Activated naive CD8-positive, alpha-beta T cell treated with anti-CD3 and anti-CD28 coated beads, Interleukin-2, amount 10 ng/mL, durations not matched to agents 7 days and 5 days (primary cell): Measurements from ENCODE around the gene DENND4B. TPM values are rescaled to one million over a fixed set of nuclear protein-coding genes. Genes with fewer than 3 reads are reported as not detected.

Experiments
- ATAC-seq: fragments of 150-1000 bp; cut with Tn5 transposase; one replicate; pipeline ENCODE4 v1.10.0; 2021; ENCODE audit warnings: low read depth, moderate library complexity
- POLR2A ChIA-PET: fragments of 350-600 bp; sonication (Branson Sonifier 250); formaldehyde crosslinking; loops from one replicate; lab custom pipeline; 2021; ENCODE audit warnings: antibody characterized with exemption; lab: Charles Lee
- DNase-seq: peaks from one replicate; pipeline ENCODE4 v3.0.0; 2021
- H3K27ac Mint-ChIP-seq: one replicate; pipeline ENCODE4 v1.8.0; 2022; ENCODE audit warnings: mild to moderate bottlenecking, mixed read lengths
- H3K27me3 Mint-ChIP-seq: one replicate; pipeline ENCODE4 v1.8.0; 2022; ENCODE audit warnings: mild to moderate bottlenecking, moderate library complexity, mixed read lengths
- H3K36me3 Mint-ChIP-seq: one replicate; pipeline ENCODE4 v1.8.0; 2021; ENCODE audit warnings: mild to moderate bottlenecking, mixed read lengths
- H3K4me1 Mint-ChIP-seq: one replicate; pipeline ENCODE4 v1.8.0; 2021; ENCODE audit warnings: mixed read lengths
- H3K4me3 Mint-ChIP-seq: one replicate; pipeline ENCODE4 v1.8.0; 2022; ENCODE audit warnings: mild to moderate bottlenecking, moderate library complexity, mixed read lengths
- H3K9me3 Mint-ChIP-seq: one replicate; pipeline ENCODE4 v1.8.0; 2021; ENCODE audit warnings: mixed read lengths
- total RNA-seq, 2 experiments: library from RNA; stranded (reverse); gene quantifications; one replicate each; pipeline ENCODE4 v1.2.3, GENCODE V29; 2021

The DENND4B gene
- total RNA-seq, 2 experiments from 2014 or later = 173 to 183 TPM

DNA sequence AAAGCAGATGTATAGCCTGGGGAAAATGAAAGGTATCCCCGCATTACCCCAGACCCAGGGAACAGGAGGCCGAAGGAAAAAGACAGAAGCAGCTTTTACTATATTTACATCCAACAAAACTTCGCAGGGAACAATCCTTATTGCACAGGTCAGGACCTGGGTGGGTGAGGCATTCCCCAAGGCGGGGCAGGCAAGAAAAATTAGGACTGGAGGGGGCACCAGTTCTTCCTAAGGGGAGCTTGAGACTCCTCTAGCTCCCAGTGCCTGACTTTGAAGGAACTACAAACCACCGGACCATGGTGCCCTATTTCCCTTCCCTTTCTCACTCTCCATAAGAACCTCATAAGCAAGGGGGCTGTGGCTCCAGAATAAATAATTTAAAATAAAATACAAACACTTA, 17.1 kb downstream of the DENND4B start:
- ATAC-seq (no peak), DNase-seq (peak; percentile 8)
- peaks cover 12% of the 10 kb centered on the region for H3K4me1 Mint-ChIP-seq
- peak overlapping the region; percentile 67 for H3K27ac Mint-ChIP-seq
- H3K36me3 Mint-ChIP-seq = peaks cover 13% of the 10 kb centered on the region
- no peak overlapping the region for H3K4me3 Mint-ChIP-seq
- POLR2A ChIA-PET = interaction anchor here (1.3 to 2.8 kb wide), 3 partner anchors 10 to 17 kb away, joined by 3 to 13 read pairs (median 7); partner anchors contain the start of gene DENND4B
- H3K27me3 Mint-ChIP-seq = no peaks in the 10 kb centered on the region
- H3K9me3 Mint-ChIP-seq = no peaks in the 10 kb centered on the region

DNA sequence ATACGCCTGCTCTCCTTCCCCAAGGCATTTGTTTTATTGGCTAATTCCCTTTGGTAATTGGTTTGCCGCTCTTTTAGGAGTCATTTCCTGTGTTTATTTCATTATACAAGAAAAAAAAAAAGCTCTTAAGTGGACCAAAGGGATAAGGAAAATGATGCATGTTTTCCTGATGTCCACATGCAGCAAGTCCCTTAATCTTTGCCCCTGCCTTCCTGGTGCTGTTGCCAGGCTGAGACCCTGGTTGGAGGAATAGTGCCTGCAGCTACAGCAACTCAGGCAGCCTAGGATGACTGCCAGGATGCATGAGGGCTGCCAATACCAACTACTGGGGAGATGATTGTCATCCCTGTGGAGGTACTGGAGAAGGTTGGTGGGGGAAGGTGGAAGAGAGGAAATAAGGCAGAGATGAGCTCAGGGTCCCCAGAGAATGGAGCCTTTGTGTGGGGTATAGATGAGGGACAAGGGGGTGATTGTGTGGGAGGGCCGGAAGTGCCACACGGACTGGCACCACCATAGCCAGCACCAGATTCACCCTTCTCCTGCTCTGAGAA, 17.7 kb downstream of the DENND4B start:
- H3K9me3 Mint-ChIP-seq = no peaks in the 10 kb centered on the region
- DNase-seq (peak; percentile 13), ATAC-seq (no peak)
- H3K4me1 Mint-ChIP-seq = peaks cover 14% of the 10 kb centered on the region
- H3K36me3 Mint-ChIP-seq = peaks cover 8% of the 10 kb centered on the region
- POLR2A ChIA-PET = interaction anchor here (0.7 to 2.8 kb wide), 6 partner anchors 11 to 62 kb away, joined by 3 to 13 read pairs (median 4); partner anchors contain the start of genes DENND4B and RPS27
- peak overlapping the region; percentile 82 for H3K27ac Mint-ChIP-seq
- no peaks in the 10 kb centered on the region for H3K27me3 Mint-ChIP-seq
- H3K4me3 Mint-ChIP-seq = no peak overlapping the region

DNA sequence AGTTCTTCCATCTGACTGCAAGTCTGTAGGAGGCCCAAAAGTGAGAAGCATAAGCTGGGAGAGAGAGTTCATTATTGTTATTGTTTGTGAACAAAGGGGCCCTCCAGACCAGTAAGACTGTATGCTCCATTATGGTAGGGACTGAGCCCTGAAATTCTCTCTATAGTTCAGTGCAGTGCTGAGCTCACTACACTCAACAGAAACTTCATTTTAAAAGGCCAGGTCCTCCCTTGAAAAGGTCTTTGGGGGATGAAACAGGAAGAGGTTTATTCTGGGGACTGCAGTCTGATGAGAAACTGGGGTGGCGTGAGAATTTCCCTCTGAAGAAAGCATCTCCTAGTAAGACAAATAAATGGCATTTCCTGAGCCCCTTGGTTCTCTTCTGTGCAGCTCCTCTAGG, 18.3 kb downstream of the DENND4B start:
- Mint-ChIP-seq H3K27ac (peak overlapping the region; percentile 82), H3K9me3 (no peaks in the 10 kb centered on the region), H3K36me3 (peaks cover 6% of the 10 kb centered on the region), H3K4me3 (peak overlapping the region; percentile 45), H3K4me1 (peaks cover 16% of the 10 kb centered on the region), H3K27me3 (no peaks in the 10 kb centered on the region)
- POLR2A ChIA-PET = interaction anchor here (0.7 to 2.8 kb wide), 6 partner anchors 11 to 62 kb away, joined by 3 to 13 read pairs (median 4); partner anchors contain the start of genes DENND4B and RPS27
- DNase-seq = no peak
- peak; percentile 10 for ATAC-seq

DNA sequence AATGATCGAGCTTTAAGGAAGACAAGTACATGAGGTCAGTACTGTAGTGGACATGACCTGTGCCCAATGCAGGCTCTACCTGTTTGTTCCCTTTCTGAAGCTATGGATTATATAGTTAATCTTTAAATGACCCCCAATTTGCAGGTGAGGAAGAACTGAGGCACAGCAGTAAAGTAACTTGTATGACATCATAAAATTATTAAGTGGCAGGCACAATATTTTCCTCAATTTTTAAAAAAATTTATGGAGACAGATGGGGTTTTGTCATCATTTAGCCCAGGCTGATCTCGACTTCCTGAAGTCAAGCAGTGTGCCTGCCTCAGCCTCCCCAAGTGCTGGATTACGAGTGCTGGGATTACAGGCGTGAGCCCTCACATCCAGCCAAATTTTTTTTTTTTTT, 20.1 kb downstream of the DENND4B start:
- POLR2A ChIA-PET = interaction anchor here (0.6 to 7.7 kb wide), 3 partner anchors 9 to 151 kb away, joined by 3 to 101 read pairs (median 3); partner anchors contain the start of genes DENND4B and SLC27A3
- H3K4me3 Mint-ChIP-seq = no peak overlapping the region
- DNase-seq = no peak
- H3K4me1 Mint-ChIP-seq = peaks cover 18% of the 10 kb centered on the region
- H3K27ac Mint-ChIP-seq = no peak overlapping the region
- ATAC-seq = no peak
- no peaks in the 10 kb centered on the region for H3K27me3 Mint-ChIP-seq
- H3K36me3 Mint-ChIP-seq = peaks cover 7% of the 10 kb centered on the region
- H3K9me3 Mint-ChIP-seq = no peaks in the 10 kb centered on the region

- DNase-seq = peak; percentile 96
- H3K4me3 Mint-ChIP-seq = peak within 1 kb of the TSS; percentile 95
- no peaks in the 10 kb centered on the region for H3K27me3 Mint-ChIP-seq
- H3K36me3 Mint-ChIP-seq = peaks cover 9% of the 10 kb centered on the region
- POLR2A ChIA-PET = interaction anchor here (0.5 to 7.7 kb wide), 23 partner anchors 7 to 297 kb away, joined by 3 to 101 read pairs (median 5); partner anchors contain the start of genes CREB3L4, CRTC2, DENND4B and JTB
- ATAC-seq = peak; percentile 94
- peaks cover 36% of the 10 kb centered on the region for H3K4me1 Mint-ChIP-seq
- peak within 1 kb of the TSS; percentile 98 for H3K27ac Mint-ChIP-seq
- H3K9me3 Mint-ChIP-seq = no peaks in the 10 kb centered on the region
Observed at GRCh38 chr1:153922972-153923925, 23.3 kb downstream of the DENND4B start, which contains the start of gene GATAD2B. Gene GATAD2B (minus strand): TSS chr1:153922972. CDS start chr1:153828347, 94,625 bp downstream.

GRCh38 chr1:153922076-153922971, 24.2 kb downstream of the DENND4B start:
- DNase-seq (no peak), ATAC-seq (peak; percentile 35)
- H3K4me3 Mint-ChIP-seq = peak overlapping the region; percentile 95
- no peaks in the 10 kb centered on the region for H3K9me3 Mint-ChIP-seq
- POLR2A ChIA-PET = interaction anchor here (0.5 to 7.7 kb wide), 25 partner anchors 11 to 298 kb away, joined by 3 to 101 read pairs (median 4); partner anchors contain the start of genes CREB3L4, CRTC2, DENND4B and JTB
- no peaks in the 10 kb centered on the region for H3K27me3 Mint-ChIP-seq
- peaks cover 39% of the 10 kb centered on the region for H3K4me1 Mint-ChIP-seq
- H3K27ac Mint-ChIP-seq = peak overlapping the region; percentile 98
- peaks cover 10% of the 10 kb centered on the region for H3K36me3 Mint-ChIP-seq

GRCh38 chr1:153921803-153922075, 24.8 kb downstream of the DENND4B start:
- Mint-ChIP-seq H3K27ac (peak overlapping the region; percentile 98), H3K4me3 (peak overlapping the region; percentile 95), H3K36me3 (peaks cover 10% of the 10 kb centered on the region), H3K27me3 (no peaks in the 10 kb centered on the region), H3K4me1 (peaks cover 39% of the 10 kb centered on the region), H3K9me3 (no peaks in the 10 kb centered on the region)
- no peak for DNase-seq
- POLR2A ChIA-PET = interaction anchor here (0.6 to 7.7 kb wide), 14 partner anchors 18 to 299 kb away, joined by 3 to 101 read pairs (median 4); partner anchors contain the start of genes CREB3L4, DENND4B, JTB and RPS27
- ATAC-seq = no peak

- Mint-ChIP-seq H3K36me3 (peaks cover 11% of the 10 kb centered on the region), H3K9me3 (no peaks in the 10 kb centered on the region), H3K4me1 (peaks cover 40% of the 10 kb centered on the region), H3K4me3 (peak overlapping the region; percentile 95), H3K27ac (peak overlapping the region; percentile 98), H3K27me3 (no peaks in the 10 kb centered on the region)
- DNase-seq (peak; percentile 4), ATAC-seq (no peak)
- POLR2A ChIA-PET = interaction anchor here (0.6 to 7.7 kb wide), 13 partner anchors 18 to 286 kb away, joined by 3 to 101 read pairs (median 4); partner anchors contain the start of genes CREB3L4, DENND4B, JTB and RPS27
Observed at GRCh38 chr1:153921080-153921802, 25.3 kb downstream of the DENND4B start.

- H3K4me1 Mint-ChIP-seq = peaks cover 43% of the 10 kb centered on the region
- H3K27ac Mint-ChIP-seq = peak overlapping the region; percentile 98
- POLR2A ChIA-PET = interaction anchor here (0.6 to 7.7 kb wide), 6 partner anchors 14 to 70 kb away, joined by 3 to 101 read pairs (median 10); partner anchors contain the start of genes DENND4B, JTB and RPS27
- H3K4me3 Mint-ChIP-seq = peak overlapping the region; percentile 95
- ATAC-seq = peak; percentile 21
- DNase-seq = peak; percentile 33
- H3K9me3 Mint-ChIP-seq = no peaks in the 10 kb centered on the region
- peaks cover 13% of the 10 kb centered on the region for H3K36me3 Mint-ChIP-seq
- no peaks in the 10 kb centered on the region for H3K27me3 Mint-ChIP-seq
Observed at GRCh38 chr1:153919876-153920852, 26.4 kb downstream of the DENND4B start.

GRCh38 chr1:153916297-153916696, 30.2 kb downstream of the DENND4B start:
- ATAC-seq (no peak), DNase-seq (no peak)
- Mint-ChIP-seq H3K4me3 (no peak overlapping the region), H3K4me1 (peaks cover 41% of the 10 kb centered on the region), H3K36me3 (peaks cover 13% of the 10 kb centered on the region), H3K27ac (no peak overlapping the region), H3K9me3 (no peaks in the 10 kb centered on the region), H3K27me3 (no peaks in the 10 kb centered on the region)
- POLR2A ChIA-PET = interaction anchor here (1.2 kb wide), 2 partner anchors 7 to 74 kb away, joined by 3 to 5 read pairs; no protein-coding TSS in a partner anchor

DNA sequence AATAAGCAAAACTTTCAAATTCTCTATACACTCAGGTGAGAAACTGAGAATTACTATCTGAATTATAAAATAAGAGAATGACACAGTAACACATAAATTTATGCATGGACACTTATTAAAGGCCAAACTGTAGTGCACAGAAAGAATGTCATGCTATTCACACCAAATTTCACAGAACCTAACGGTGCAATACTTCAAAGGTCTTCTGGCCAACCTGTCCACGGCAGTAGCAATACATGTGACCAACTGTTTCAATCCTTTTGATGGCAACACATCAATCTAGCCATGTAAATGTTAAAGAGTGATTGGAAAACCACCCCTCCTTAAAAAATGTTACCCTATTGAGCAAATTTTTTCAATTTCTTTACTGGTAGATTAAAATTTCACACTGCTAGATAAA, 34.2 kb downstream of the DENND4B start:
- Mint-ChIP-seq H3K36me3 (peaks cover 20% of the 10 kb centered on the region), H3K27ac (no peak overlapping the region), H3K4me1 (peaks cover 11% of the 10 kb centered on the region), H3K27me3 (no peaks in the 10 kb centered on the region), H3K4me3 (no peak overlapping the region), H3K9me3 (no peaks in the 10 kb centered on the region)
- ATAC-seq (no peak), DNase-seq (no peak)
- POLR2A ChIA-PET = interaction anchor here (2.8 kb wide), 1 partner anchor 11 kb away, joined by 7 read pairs; the partner anchor contains the start of gene GATAD2B
